22Rv1 (cell line): ENCODE measurements around the gene RIOX2.
"Not testable (repeated sequence)": the region's sequence is repeated elsewhere in the genome, so short reads cannot be mapped to it uniquely, and the experiment has no call there.

Experiments
- H3K27ac ChIP-seq: fragments of 450-650 bp; 2 replicates; pipeline ENCODE4 v1.5.1; 2017
- ZFX ChIP-seq: fragments of 450-650 bp; IDR thresholded peaks from 2 replicates; pipeline ENCODE4 v1.6.1; 2017; ENCODE audit warnings: antibody characterized with exemption, borderline replicate concordance
- TF ChIP-seq, protein P1 (sequence below): fragments of 450-650 bp; IDR thresholded peaks from 2 replicates; pipeline ENCODE4 v1.5.1; 2017; ENCODE audit warnings: mild to moderate bottlenecking

Gene RIOX2

DNA sequence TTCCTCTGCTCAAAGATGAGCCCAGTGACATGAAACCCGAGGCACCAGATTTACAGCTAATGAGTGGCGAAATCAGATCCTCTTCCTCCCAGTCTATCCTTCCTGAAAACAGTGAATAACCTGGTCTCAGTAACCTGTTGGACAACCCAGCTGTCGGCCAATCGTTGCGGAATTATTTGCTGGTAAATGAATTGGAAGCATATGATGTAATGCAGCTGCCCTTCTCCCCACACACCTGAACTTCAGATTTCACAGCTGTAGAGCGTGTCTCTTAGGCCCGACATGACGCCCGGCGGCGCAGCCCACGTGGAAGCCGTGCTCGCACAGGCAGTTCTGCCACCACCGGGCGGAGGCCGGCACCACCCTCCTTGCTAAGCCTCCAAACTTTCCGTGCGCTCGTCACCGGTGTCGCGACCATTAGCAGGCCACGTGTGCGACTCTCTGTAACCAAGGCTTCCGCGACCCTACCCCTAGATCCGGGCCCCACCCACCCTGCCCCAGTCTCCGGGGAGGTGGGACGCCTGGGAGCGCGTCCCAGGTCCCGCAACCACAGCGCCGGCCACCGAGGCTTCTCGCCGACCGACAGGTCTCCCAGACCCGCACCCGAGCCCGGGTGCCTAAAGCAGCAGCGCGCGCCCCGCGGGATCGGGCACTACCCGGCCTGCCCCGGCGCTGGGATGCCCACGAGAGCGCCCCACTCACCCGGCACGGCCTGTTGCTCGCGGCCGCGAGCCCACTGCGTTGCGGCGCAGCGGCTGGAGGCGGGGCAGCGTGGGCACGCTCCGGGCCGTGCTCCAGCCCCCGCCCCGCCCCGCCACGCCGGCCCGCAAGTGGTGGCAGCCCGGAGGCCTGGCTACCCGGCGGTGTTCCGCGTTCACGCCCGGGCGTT, at the start of gene RIOX2:
Gene RIOX2, minus strand, starts transcription at position 753 of the 889 bp plus-strand sequence. CDS start 4,838 bp downstream, outside the sequence.
- peak within 1 kb of the TSS; percentile 68 for H3K27ac ChIP-seq
- no peak for TF ChIP-seq ZFX
- TF ChIP-seq, protein P1, sequence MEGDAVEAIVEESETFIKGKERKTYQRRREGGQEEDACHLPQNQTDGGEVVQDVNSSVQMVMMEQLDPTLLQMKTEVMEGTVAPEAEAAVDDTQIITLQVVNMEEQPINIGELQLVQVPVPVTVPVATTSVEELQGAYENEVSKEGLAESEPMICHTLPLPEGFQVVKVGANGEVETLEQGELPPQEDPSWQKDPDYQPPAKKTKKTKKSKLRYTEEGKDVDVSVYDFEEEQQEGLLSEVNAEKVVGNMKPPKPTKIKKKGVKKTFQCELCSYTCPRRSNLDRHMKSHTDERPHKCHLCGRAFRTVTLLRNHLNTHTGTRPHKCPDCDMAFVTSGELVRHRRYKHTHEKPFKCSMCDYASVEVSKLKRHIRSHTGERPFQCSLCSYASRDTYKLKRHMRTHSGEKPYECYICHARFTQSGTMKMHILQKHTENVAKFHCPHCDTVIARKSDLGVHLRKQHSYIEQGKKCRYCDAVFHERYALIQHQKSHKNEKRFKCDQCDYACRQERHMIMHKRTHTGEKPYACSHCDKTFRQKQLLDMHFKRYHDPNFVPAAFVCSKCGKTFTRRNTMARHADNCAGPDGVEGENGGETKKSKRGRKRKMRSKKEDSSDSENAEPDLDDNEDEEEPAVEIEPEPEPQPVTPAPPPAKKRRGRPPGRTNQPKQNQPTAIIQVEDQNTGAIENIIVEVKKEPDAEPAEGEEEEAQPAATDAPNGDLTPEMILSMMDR = 0 out of 2 replicates have a peak, but pooled peaks have one; percentile 14

DNA sequence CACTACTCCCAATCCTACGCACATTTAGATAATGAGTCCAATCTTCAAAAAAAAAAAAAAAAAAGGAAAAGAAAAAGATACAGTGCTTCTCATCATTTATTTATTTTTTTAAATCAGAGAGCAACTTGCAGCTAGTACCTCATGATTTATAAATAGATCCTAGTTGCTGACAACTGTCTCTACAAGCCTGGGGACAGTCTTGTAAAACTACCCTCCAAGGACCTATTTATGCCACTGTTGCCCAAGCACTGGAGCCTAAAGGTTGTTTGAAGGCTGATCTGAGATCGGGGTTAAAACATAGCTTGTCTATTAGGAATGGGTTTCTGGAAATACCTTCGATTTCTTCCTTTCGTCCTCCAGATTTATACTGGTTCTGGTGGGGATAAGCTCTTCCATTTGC, 48.2 kb upstream of the RIOX2 start:
- H3K27ac ChIP-seq = no peak overlapping the region
- TF ChIP-seq ZFX = no peak
- TF ChIP-seq, protein P1 = no peak

DNA sequence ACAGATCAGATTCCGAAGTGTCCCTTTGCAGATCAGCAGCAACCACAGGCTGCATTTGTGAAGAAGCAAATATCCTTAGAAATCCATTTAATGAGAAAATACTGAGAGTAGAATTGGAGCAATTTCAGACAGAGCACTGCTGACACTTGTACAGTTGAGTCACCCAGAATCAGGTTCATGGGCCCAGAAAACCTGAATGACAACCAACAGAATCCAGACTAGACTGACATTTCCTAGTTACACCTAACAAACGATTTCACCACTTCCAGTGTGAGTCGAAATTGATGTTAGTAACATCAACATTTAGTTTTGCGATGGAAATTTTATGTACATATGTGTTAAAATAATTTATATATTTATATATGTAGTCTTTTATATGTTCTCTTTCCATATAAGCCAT, 46.1 kb upstream of the RIOX2 start:
- no peak overlapping the region for H3K27ac ChIP-seq
- no peak for TF ChIP-seq ZFX
- TF ChIP-seq, protein P1 = no peak

DNA sequence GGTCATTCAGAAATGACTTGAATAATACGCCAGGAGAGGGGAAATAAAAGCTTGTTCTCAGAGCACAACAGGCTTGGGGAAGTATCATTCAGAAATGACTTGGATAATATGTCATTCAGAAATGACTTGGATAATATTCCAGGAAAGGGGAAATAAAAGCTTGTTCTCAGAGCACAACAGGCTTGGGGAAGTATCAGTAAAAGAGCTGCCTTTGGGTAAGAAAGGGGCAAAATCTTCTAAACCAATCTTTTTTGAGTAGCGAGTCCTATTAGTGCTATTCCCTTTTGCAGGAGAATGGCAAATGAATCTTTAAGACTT, 42.0 kb upstream of the RIOX2 start:
- TF ChIP-seq, protein P1 = no peak
- H3K27ac ChIP-seq = no peak overlapping the region

DNA sequence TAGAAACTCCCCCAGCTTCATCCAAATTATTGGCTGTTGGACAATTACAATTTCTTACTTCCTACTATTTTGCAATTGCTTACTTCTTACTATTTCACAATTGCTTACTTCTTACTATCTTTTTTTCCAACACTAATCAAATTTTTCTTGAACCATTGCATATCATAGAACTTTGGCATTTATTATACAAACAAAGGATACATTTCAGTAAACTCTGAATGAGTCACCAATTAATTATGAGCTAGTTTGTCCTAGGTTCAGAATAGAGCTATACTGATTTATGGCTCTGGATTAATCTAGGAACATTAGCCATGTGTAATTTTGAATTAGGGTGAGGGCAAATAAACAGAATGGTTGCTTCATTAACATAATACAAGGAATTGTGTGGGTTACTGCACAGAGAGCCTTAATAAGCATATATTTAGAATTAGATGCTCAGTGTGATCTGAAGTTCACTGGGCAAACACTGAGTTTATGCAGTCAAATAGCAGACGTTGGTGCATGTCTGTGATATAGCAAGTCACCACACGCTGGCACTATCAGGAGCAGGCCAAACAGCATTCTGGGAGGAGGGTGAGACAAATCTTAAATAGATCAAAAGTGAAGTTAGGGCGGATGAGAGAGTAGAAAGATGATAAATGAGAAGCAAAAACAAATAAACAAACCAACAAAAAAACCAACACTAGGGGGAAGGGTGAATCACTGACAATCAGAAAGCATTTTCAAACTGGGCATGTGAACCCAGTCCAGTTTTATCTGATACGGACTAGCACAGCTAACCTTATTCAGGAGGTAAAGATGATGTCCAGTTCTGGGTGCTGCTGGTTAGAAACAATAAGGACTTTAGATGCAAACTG, 41.4 kb upstream of the RIOX2 start:
- TF ChIP-seq, protein P1 = peak; percentile 50
- no peak for TF ChIP-seq ZFX

DNA sequence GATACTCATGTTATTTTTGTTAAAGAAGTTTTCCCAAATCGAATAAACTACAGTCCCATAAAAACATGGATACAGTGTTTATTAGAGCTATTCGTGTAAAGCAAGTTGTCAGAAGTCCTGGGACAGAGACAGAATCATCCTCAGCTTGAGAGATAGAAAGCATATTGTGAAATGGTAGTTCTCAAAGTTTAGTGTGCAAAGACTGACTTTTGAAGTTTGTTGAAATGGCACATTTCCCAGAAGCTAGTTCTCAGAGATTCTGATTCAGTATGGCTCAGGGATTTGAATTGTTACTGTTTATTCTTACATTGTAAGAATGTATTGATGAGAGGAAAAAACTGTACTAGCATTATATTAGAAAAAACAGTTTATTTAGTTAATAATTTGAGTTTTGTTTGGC, 40.7 kb upstream of the RIOX2 start:
- no peak for TF ChIP-seq ZFX
- TF ChIP-seq, protein P1 = no peak
- H3K27ac ChIP-seq = no peak overlapping the region

More for the DNA sequence above, 41.4 kb upstream of the RIOX2 start:
- H3K27ac ChIP-seq = no peak overlapping the region

DNA sequence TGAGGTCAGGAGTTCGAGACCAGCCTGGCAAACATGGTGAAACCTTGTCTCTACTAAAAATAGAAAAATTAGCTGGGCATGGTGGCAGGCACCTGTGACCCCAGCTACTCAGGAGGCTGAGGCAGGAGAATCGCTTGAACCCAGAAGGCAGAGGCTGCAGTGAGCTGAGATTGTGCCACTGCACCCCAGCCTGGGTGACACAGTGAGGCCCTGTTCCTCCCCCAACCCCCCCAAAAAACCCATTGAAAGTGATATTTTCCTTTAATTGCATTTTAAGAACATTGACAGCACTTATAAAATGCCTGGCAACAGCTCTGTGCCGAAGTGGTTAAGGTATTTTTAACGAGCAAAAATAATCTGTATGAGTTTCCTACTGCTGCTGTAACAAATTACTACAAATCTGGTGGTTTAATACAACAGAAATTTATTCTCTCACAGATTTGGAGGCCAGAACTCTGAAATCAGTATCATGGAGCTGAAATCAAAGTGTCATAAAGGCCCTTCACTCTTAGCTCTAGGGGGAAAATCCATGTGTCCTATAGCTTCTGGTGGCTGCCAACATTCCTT, 38.7 kb upstream of the RIOX2 start:
- not testable (repeated sequence) for H3K27ac ChIP-seq
